Kidney (tissue), 14 donors: Measurements from ENCODE around the gene HNRNPF. TPM values are rescaled to one million over a fixed set of nuclear protein-coding genes. Genes with fewer than 3 reads are reported as not detected.

Experiments
- DNase-seq, 5 donors: peaks; one replicate each; pipeline ENCODE4 v3.0.0-alpha.2; 2013 to 2020
- FAIRE-seq: peaks from 2 replicates; lab custom pipeline; 2012; peaks lifted over from hg19 to GRCh38; lab: Jason Lieb, UNC
- H3K27ac ChIP-seq, 2 donors: one replicate each; pipeline ENCODE4 v1.7.0; 2013; ENCODE audit warnings: low read depth in 2 of 2, low read length in 2 of 2, inconsistent platforms in 1 of 2
- H3K27me3 ChIP-seq: one replicate; pipeline ENCODE4 v1.7.1; 2013; ENCODE audit warnings: low read length, inconsistent platforms; ENCODE audit not compliant: control insufficient read depth, insufficient read depth
- H3K36me3 ChIP-seq, 3 donors: one replicate each; pipeline versions ENCODE4 v1.7.0 to v1.7.1; 2013; ENCODE audit warnings: low read length in 3 of 3, control low read depth in 1 of 3, inconsistent platforms in 1 of 3; ENCODE audit not compliant: insufficient read depth in 3 of 3, control insufficient read depth in 2 of 3
- H3K4me1 ChIP-seq, 3 donors: one replicate each; pipeline versions ENCODE4 v1.7.0 to v1.7.1; 2013; ENCODE audit warnings: low read length in 3 of 3, inconsistent platforms in 1 of 3, low read depth in 1 of 3; ENCODE audit not compliant: control insufficient read depth in 2 of 3, insufficient read depth in 2 of 3
- H3K4me3 ChIP-seq, 3 donors: one replicate each; pipeline versions ENCODE4 v1.7.0 to v1.8.1; 2013; ENCODE audit warnings: low read length in 3 of 3, control low read depth in 1 of 3, inconsistent platforms in 1 of 3
- H3K9ac ChIP-seq, 3 donors: one replicate each; pipeline versions ENCODE4 v1.7.0 to v1.7.1; 2013; ENCODE audit warnings: low read length in 3 of 3, control low read depth in 1 of 3, inconsistent platforms in 1 of 3
- H3K9me3 ChIP-seq, 3 donors: one replicate each; pipeline versions ENCODE4 v1.7.0 to v1.7.1; 2013; ENCODE audit warnings: low read length in 3 of 3, control low read depth in 1 of 3, inconsistent platforms in 1 of 3; ENCODE audit not compliant: control insufficient read depth in 2 of 3, insufficient read depth in 1 of 3
- CTCF ChIP-seq: IDR thresholded peaks from 3 replicates; pipeline ENCODE4 v1.5.1; 2012; ENCODE audit warnings: mild to moderate bottlenecking, moderate library complexity, borderline replicate concordance; ENCODE audit not compliant: insufficient read depth; ENCODE audit errors: extremely low read depth
- intact Hi-C: fragments of 100-400 bp; cut with DNase I; formaldehyde crosslinking; loops from one replicate; pipeline ENCODE4 v1.11.1; 2022
- polyA plus RNA-seq: library from polyadenylated mRNA; stranded (reverse); fragments of 350-450 nt; fragmentation: Illumina TruSeq; extraction: RNeasy Lipid Tissue Mini Kit (QIAGEN cat#74804); gene quantifications from one replicate; pipeline ENCODE4 v1.2.3, GENCODE V29; 2014; ENCODE audit warnings: low read depth, low replicate concordance; ENCODE audit not compliant: insufficient read depth
- total RNA-seq: library from RNA; stranded (reverse); fragmentation: NEBNext Ultra II Directional; extraction: Animal tissue kit (Norgen Biotek cat#: 25700); gene quantifications from one replicate; pipeline ENCODE4 v1.2.1, GENCODE V29; 2021
- donor health status: control.
- donor health status: control.
- donor health status: control.
- donor health status: control.
- donor health status: control.
- donor health status: DM: yes; HTN: yes; CAD: no.
- donor health status: Normal renal cell carcinoma (clear cell type).

Gene HNRNPF
- total and polyA plus RNA-seq, 2 donors from 2014 or later, result 74.0 to 190 TPM

GRCh38 chr10:43380610-43381222 lies 28.3 kb downstream of the HNRNPF start:
- Histone ChIP-seq H3K36me3 (peaks cover 0 to 6% (median 0%) of the 10 kb centered on the region in 3 donors), H3K27ac (no peak overlapping the region), H3K27me3 (no peaks in the 10 kb centered on the region), H3K4me3 (no peak overlapping the region), H3K9ac (no peak overlapping the region), H3K9me3 (no peaks in the 10 kb centered on the region), H3K4me1 (no peaks in the 10 kb centered on the region)
- no peak for TF ChIP-seq CTCF
- intact Hi-C loops, result no loop called here
- FAIRE-seq, result no peak
- no peak for DNase-seq

GRCh38 chr10:43377424-43377883 lies 31.5 kb downstream of the HNRNPF start:
- intact Hi-C loops, result no loop called here
- Histone ChIP-seq H3K36me3 (no peaks in the 10 kb centered on the region), H3K4me3 (no peak overlapping the region), H3K9ac (no peak overlapping the region), H3K9me3 (no peaks in the 10 kb centered on the region), H3K27ac (no peak overlapping the region), H3K27me3 (no peaks in the 10 kb centered on the region), H3K4me1 (no peaks in the 10 kb centered on the region)
- TF ChIP-seq CTCF, result peak; percentile 19
- FAIRE-seq, result no peak
- DNase-seq, result peak; percentile 58 to 75 (median 73)

- no peak overlapping the region for H3K4me3 ChIP-seq
- FAIRE-seq (no peak), DNase-seq (peak in 1 of 5 donors; percentile 26)
- H3K9me3 ChIP-seq, result no peaks in the 10 kb centered on the region
- H3K36me3 ChIP-seq, result no peaks in the 10 kb centered on the region
- intact Hi-C loops, result no loop called here
- no peak overlapping the region for H3K27ac ChIP-seq
- H3K4me1 ChIP-seq, result no peaks in the 10 kb centered on the region
- TF ChIP-seq CTCF, result no peak
- H3K9ac ChIP-seq, result no peak overlapping the region
- no peaks in the 10 kb centered on the region for H3K27me3 ChIP-seq
Observed at GRCh38 chr10:43376828-43377423, 32.1 kb downstream of the HNRNPF start.
